Measurements from ENCODE around the gene TMEM53. TPM values are rescaled to one million over a fixed set of nuclear protein-coding genes. Genes with fewer than 3 reads are reported as not detected.

Gene TMEM53
- total RNA-seq, 1 experiment from 2014 or later: 6.2 TPM

- no peaks in the 10 kb centered on the region for H3K9me3 ChIP-seq (ENCODE audit: control insufficient read depth, low read depth, low read length)
- no peak overlapping the region for H2BK5ac ChIP-seq (ENCODE audit: insufficient read length, low read length)
- no peak overlapping the region for H2BK120ac ChIP-seq (ENCODE audit: low read depth, low read length, poor library complexity, severe bottlenecking)
- no peak overlapping the region for H2AFZ ChIP-seq (ENCODE audit: low read length)
- no peaks in the 10 kb centered on the region for H3K27me3 Mint-ChIP-seq (ENCODE audit: low read depth)
- H3K27ac Mint-ChIP-seq: no peak overlapping the region
- no peak overlapping the region for H3K56ac ChIP-seq (ENCODE audit: insufficient read length, low read depth, low read length)
- H3K4me3 Mint-ChIP-seq: no peak overlapping the region; a peak in 1 of 5 replicates
- no peaks in the 10 kb centered on the region for H3K27me3 ChIP-seq (ENCODE audit: insufficient read depth, low read length)
- no peak overlapping the region for H3K4me2 ChIP-seq (ENCODE audit: insufficient read depth, insufficient read length, low read length)
- H3K36me3 Mint-ChIP-seq (ENCODE audit: insufficient read depth in 1 of 3, low read depth in 3 of 3): no peaks in the 10 kb centered on the region
- no peak overlapping the region for H3K23ac ChIP-seq (ENCODE audit: insufficient read length, low read depth, low read length)
- no peak overlapping the region for H3K18ac ChIP-seq (ENCODE audit: insufficient read length, low read depth, low read length)
- no peaks in the 10 kb centered on the region for H3K79me2 ChIP-seq (ENCODE audit: insufficient read depth, low read length)
- H2BK20ac ChIP-seq (ENCODE audit: low read depth, low read length, poor library complexity, severe bottlenecking): no peak overlapping the region
- H4K8ac ChIP-seq (replicated peaks; ENCODE audit: insufficient read length, low read depth, low read length): no peak overlapping the region
- H4K91ac ChIP-seq (ENCODE audit: insufficient read length, low read depth, low read length): no peak overlapping the region
- no peak overlapping the region for H2AK5ac ChIP-seq (ENCODE audit: insufficient read length, low read length)
- H4K20me1 ChIP-seq (ENCODE audit: control insufficient read depth, insufficient read depth, insufficient read length): no peaks in the 10 kb centered on the region
- H3K14ac ChIP-seq (ENCODE audit: insufficient read depth, low read length): no peak overlapping the region
- no peaks in the 10 kb centered on the region for H3K79me1 ChIP-seq (ENCODE audit: insufficient read depth, low read depth, low read length, poor library complexity, severe bottlenecking)
- no peak overlapping the region for H3K27ac ChIP-seq (ENCODE audit: insufficient read length, low read depth, low read length)
- WGBS (ENCODE audit: extremely low coverage, insufficient read length, low lambda C conversion rate): no CpG with 5 or more reads among the region's 3 CpGs
- H4K5ac ChIP-seq (ENCODE audit: insufficient read length, low read depth, low read length): no peak overlapping the region
- H3K23me2 ChIP-seq (ENCODE audit: insufficient read length, low read depth, low read length, poor library complexity, severe bottlenecking): no peaks in the 10 kb centered on the region
- H3K4me1 Mint-ChIP-seq: peaks cover 13 to 20% of the 10 kb centered on the region in 2 experiments
- no peak overlapping the region for H3K4ac ChIP-seq (ENCODE audit: low read depth, low read length)
- no peak for DNase-seq
- H3K9me3 Mint-ChIP-seq: no peaks in the 10 kb centered on the region
- no peak for TF ChIP-seq CTCF (conservative IDR thresholded peaks at IDR 0.05)
- no peak overlapping the region for H3T11ph ChIP-seq (ENCODE audit: low read length)
- H3K4me1 ChIP-seq (ENCODE audit: insufficient read depth, low read length): peaks cover 3% of the 10 kb centered on the region; the same call in 1 of the 2 replicates
- no peak overlapping the region for H2BK15ac ChIP-seq (ENCODE audit: low read depth, low read length)
- H2BK12ac ChIP-seq (ENCODE audit: insufficient read length, low read depth, low read length): no peak overlapping the region
- H3K9ac ChIP-seq (ENCODE audit: extremely low read depth, insufficient read length, low read length): no peak overlapping the region
These were observed 15.1 kb upstream of the TMEM53 start for GRCh38 chr1:44689447-44689765.
